Effector memory CD8-positive, alpha-beta T cell (primary cell): ENCODE data around the gene CFAP54.

Experiments used
- ATAC-seq: fragments of 150-1000 bp; cut with Tn5 transposase; replicated peaks from 2 replicates; pipeline ENCODE4 v1.10.0; 2021; ENCODE audit warnings: mild to moderate bottlenecking, moderate library complexity
- DNase-seq, 3 experiments: peaks; one replicate each; pipeline ENCODE4 v3.0.0; 2021
- H3K27ac Mint-ChIP-seq, 2 donors: one replicate each; pipeline ENCODE4 v1.8.0; 2022; ENCODE audit warnings: mild to moderate bottlenecking in 2 of 2, mixed read lengths in 2 of 2, moderate library complexity in 2 of 2
- H3K27me3 Mint-ChIP-seq, 2 donors: one replicate each; pipeline ENCODE4 v1.8.0; 2022; ENCODE audit warnings: mixed read lengths in 2 of 2
- H3K36me3 Mint-ChIP-seq: one replicate; pipeline ENCODE4 v1.8.0; 2022; ENCODE audit warnings: mild to moderate bottlenecking, moderate library complexity, mixed read lengths; ENCODE audit not compliant: insufficient read depth
- H3K4me1 Mint-ChIP-seq, 2 donors: one replicate each; pipeline ENCODE4 v1.8.0; 2022; ENCODE audit warnings: low read depth in 2 of 2, mixed read lengths in 2 of 2
- H3K4me3 Mint-ChIP-seq, 2 donors: one replicate each; pipeline ENCODE4 v1.8.0; 2022; ENCODE audit warnings: mild to moderate bottlenecking in 2 of 2, mixed read lengths in 2 of 2, moderate library complexity in 2 of 2
- H3K9me3 Mint-ChIP-seq, 2 donors: one replicate each; pipeline ENCODE4 v1.8.0; 2022; ENCODE audit warnings: mixed read lengths in 2 of 2

The CFAP54 gene

DNA sequence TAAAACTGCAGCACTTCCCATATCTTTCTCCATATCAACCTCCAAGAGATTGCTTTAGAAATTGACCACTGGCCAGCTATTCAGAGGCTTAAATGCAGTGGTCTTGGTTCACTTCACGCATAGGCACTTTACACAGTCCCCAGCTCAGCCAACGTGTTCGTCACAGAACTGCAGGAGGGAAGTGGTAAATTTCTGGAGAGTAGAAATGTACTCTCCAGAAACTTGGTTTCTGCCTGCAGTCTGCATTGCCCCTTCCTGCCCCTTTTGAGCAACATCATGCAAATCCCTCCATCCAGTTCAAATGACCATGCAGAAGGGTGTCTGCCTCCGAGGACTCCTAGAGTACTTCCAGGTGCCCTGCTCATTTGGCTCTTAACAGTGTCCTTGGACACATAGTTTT, 375.0 kb downstream of the CFAP54 start:
- no peaks in the 10 kb centered on the region for H3K4me1 Mint-ChIP-seq
- H3K9me3 Mint-ChIP-seq: no peaks in the 10 kb centered on the region
- no peaks in the 10 kb centered on the region for H3K36me3 Mint-ChIP-seq
- no peak for DNase-seq
- no peak overlapping the region for H3K27ac Mint-ChIP-seq
- H3K4me3 Mint-ChIP-seq: no peak overlapping the region
- no peak for ATAC-seq
- H3K27me3 Mint-ChIP-seq: peaks cover 49 to 55% of the 10 kb centered on the region in 2 donors

GRCh38 chr12:96866801-96867590, 377.6 kb downstream of the CFAP54 start:
- DNase-seq (no peak), ATAC-seq (no peak)
- Mint-ChIP-seq H3K36me3 (no peaks in the 10 kb centered on the region), H3K27ac (no peak overlapping the region), H3K9me3 (no peaks in the 10 kb centered on the region), H3K4me3 (no peak overlapping the region), H3K4me1 (no peaks in the 10 kb centered on the region), H3K27me3 (peaks cover 44 to 46% of the 10 kb centered on the region in 2 donors)

DNA sequence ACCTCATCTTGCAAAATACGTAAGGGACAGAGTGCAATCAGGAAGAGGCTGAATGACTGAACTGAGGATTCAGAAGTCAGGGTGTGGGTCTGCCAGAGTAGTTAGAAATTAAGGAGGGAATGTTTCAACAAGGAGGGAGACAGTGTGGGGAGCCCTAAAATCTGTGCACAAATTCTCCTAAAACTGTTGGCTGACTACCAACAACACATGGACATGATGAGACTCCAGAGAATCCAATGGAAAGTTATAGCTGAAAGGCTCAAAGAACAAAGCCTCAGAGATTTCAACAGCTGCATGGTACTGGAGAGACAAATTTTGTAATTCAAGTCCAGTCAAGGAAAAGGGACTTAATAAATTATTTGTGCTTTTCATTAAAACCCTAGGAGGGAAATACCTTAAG, 381.6 kb downstream of the CFAP54 start:
- Mint-ChIP-seq H3K27ac (no peak overlapping the region), H3K4me1 (no peaks in the 10 kb centered on the region), H3K4me3 (no peak overlapping the region), H3K36me3 (no peaks in the 10 kb centered on the region), H3K27me3 (peaks cover 26 to 41% of the 10 kb centered on the region in 2 donors), H3K9me3 (no peaks in the 10 kb centered on the region)
- no peak for ATAC-seq
- DNase-seq: no peak

GRCh38 chr12:96872961-96873360, 383.6 kb downstream of the CFAP54 start:
- peaks cover 24 to 48% of the 10 kb centered on the region in 2 donors for H3K27me3 Mint-ChIP-seq
- H3K36me3 Mint-ChIP-seq: no peaks in the 10 kb centered on the region
- DNase-seq: no peak
- no peak overlapping the region for H3K27ac Mint-ChIP-seq
- ATAC-seq: no peak
- no peak overlapping the region for H3K4me3 Mint-ChIP-seq
- H3K9me3 Mint-ChIP-seq: no peaks in the 10 kb centered on the region
- H3K4me1 Mint-ChIP-seq: no peaks in the 10 kb centered on the region

GRCh38 chr12:96874211-96874610, 384.8 kb downstream of the CFAP54 start:
- Mint-ChIP-seq H3K4me3 (no peak overlapping the region), H3K9me3 (no peaks in the 10 kb centered on the region), H3K36me3 (no peaks in the 10 kb centered on the region), H3K27me3 (peaks cover 28 to 46% of the 10 kb centered on the region in 2 donors), H3K27ac (no peak overlapping the region), H3K4me1 (no peaks in the 10 kb centered on the region)
- DNase-seq: no peak
- no peak for ATAC-seq

GRCh38 chr12:96876966-96877365, 387.6 kb downstream of the CFAP54 start:
- Mint-ChIP-seq H3K4me3 (no peak overlapping the region), H3K27ac (no peak overlapping the region), H3K36me3 (no peaks in the 10 kb centered on the region), H3K27me3 (peaks cover 36 to 47% of the 10 kb centered on the region in 2 donors), H3K4me1 (no peaks in the 10 kb centered on the region), H3K9me3 (no peaks in the 10 kb centered on the region)
- no peak for DNase-seq
- no peak for ATAC-seq

GRCh38 chr12:96878704-96879103, 389.3 kb downstream of the CFAP54 start:
- ATAC-seq: no peak
- Mint-ChIP-seq H3K9me3 (no peaks in the 10 kb centered on the region), H3K36me3 (no peaks in the 10 kb centered on the region), H3K27me3 (peaks cover 36 to 47% of the 10 kb centered on the region in 2 donors), H3K4me3 (no peak overlapping the region), H3K4me1 (no peaks in the 10 kb centered on the region), H3K27ac (no peak overlapping the region)
- no peak for DNase-seq

- Mint-ChIP-seq H3K4me1 (no peaks in the 10 kb centered on the region), H3K4me3 (no peak overlapping the region), H3K9me3 (no peaks in the 10 kb centered on the region), H3K36me3 (no peaks in the 10 kb centered on the region), H3K27me3 (peaks cover 36 to 47% of the 10 kb centered on the region in 2 donors), H3K27ac (no peak overlapping the region)
- ATAC-seq: no peak
- DNase-seq: no peak
Measured at GRCh38 chr12:96879301-96879700, 389.9 kb downstream of the CFAP54 start.

DNA sequence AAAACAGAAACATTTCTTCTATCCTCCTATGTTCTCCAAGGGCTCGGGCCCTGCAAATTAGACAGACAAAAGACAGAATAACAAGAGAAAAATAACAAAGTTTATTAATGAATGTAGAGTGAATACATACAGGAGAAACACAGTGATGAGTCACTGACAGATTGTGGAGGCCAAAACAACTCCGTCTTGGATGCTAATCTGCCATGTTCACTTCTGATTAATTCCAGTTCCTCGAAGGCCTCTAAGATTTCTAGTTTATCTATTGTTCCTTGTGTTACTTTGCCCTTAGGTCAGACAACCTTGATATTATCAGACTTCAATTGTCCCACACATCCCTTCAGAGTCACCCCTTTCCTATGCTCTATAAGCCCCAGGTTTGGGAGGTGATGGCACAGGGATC, 390.8 kb downstream of the CFAP54 start:
- ATAC-seq (no peak), DNase-seq (no peak)
- Mint-ChIP-seq H3K27me3 (peaks cover 31 to 41% of the 10 kb centered on the region in 2 donors), H3K9me3 (no peaks in the 10 kb centered on the region), H3K4me3 (no peak overlapping the region), H3K4me1 (no peaks in the 10 kb centered on the region), H3K27ac (no peak overlapping the region), H3K36me3 (no peaks in the 10 kb centered on the region)

- Mint-ChIP-seq H3K36me3 (no peaks in the 10 kb centered on the region), H3K27me3 (peaks cover 25 to 28% of the 10 kb centered on the region in 2 donors), H3K4me1 (no peaks in the 10 kb centered on the region), H3K27ac (no peak overlapping the region), H3K9me3 (no peaks in the 10 kb centered on the region), H3K4me3 (no peak overlapping the region)
- no peak for DNase-seq
- ATAC-seq: no peak
Measured at GRCh38 chr12:96881608-96882007, 392.2 kb downstream of the CFAP54 start.

- no peak overlapping the region for H3K4me3 Mint-ChIP-seq
- no peak overlapping the region for H3K27ac Mint-ChIP-seq
- H3K36me3 Mint-ChIP-seq: no peaks in the 10 kb centered on the region
- H3K27me3 Mint-ChIP-seq: peaks cover 17 to 19% of the 10 kb centered on the region in 2 donors
- H3K9me3 Mint-ChIP-seq: no peaks in the 10 kb centered on the region
- DNase-seq (no peak), ATAC-seq (no peak)
- H3K4me1 Mint-ChIP-seq: no peaks in the 10 kb centered on the region
Measured at GRCh38 chr12:96882862-96883261, 393.5 kb downstream of the CFAP54 start.

DNA sequence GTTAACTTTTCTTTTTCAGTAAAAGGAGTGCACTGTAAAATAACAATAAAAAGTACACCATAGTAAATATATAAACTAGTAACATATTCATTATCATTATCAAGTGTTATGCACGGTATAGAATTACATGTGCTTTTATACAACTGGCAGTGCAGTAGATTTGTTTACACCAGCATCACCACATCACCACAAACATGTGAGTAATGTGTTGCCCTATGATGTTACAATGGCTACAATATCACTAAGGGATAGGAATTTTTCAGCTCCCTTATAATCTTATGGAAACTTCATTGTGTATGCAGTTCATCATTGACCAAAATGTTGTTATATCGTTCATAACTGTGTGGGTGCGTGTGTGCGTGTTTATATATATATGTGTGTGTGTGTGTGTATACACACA, 394.2 kb downstream of the CFAP54 start:
- H3K9me3 Mint-ChIP-seq: no peaks in the 10 kb centered on the region
- ATAC-seq: no peak

DNA sequence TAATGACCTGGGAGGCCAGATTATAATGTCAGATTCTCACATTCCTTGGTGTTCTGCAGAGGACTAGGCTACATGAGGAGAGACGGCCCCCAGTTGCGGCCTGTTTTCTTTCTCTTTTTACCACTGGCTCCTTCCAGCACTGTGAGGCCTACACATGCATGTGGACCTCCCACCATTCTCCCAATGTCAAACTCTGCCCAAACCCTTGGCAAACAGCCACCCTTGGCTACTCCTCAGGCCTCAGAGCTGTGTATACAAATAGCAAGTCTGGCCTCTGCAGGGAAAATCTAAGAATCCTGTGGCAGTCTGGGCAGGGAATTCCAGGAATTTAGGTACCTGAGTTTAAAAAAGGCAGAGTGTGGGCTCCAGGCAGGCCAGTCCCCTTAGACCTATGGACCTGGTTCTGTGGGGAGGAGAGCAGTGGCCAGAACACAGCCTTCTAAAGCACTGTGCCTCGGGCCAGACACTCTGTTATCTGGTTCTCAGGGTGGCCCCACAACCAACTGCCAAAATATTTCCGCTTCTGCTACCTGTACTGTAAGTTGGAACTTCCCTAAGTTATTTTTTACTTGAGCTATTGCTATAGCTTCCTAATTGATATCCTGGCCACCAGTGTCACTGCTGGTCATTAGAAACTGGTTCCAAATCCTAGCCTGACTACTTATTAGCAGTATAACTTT, 397.8 kb downstream of the CFAP54 start:
- Mint-ChIP-seq H3K36me3 (no peaks in the 10 kb centered on the region), H3K4me1 (no peaks in the 10 kb centered on the region), H3K27me3 (peaks cover 12 to 23% of the 10 kb centered on the region in 2 donors), H3K4me3 (no peak overlapping the region), H3K9me3 (no peaks in the 10 kb centered on the region), H3K27ac (no peak overlapping the region)
- no peak for ATAC-seq
- DNase-seq: no peak

More for the DNA sequence above, 394.2 kb downstream of the CFAP54 start:
- H3K4me1 Mint-ChIP-seq: no peaks in the 10 kb centered on the region
- H3K27ac Mint-ChIP-seq: no peak overlapping the region
- H3K36me3 Mint-ChIP-seq: no peaks in the 10 kb centered on the region
- peaks cover 10 to 12% of the 10 kb centered on the region in 2 donors for H3K27me3 Mint-ChIP-seq
- no peak for DNase-seq
- no peak overlapping the region for H3K4me3 Mint-ChIP-seq

DNA sequence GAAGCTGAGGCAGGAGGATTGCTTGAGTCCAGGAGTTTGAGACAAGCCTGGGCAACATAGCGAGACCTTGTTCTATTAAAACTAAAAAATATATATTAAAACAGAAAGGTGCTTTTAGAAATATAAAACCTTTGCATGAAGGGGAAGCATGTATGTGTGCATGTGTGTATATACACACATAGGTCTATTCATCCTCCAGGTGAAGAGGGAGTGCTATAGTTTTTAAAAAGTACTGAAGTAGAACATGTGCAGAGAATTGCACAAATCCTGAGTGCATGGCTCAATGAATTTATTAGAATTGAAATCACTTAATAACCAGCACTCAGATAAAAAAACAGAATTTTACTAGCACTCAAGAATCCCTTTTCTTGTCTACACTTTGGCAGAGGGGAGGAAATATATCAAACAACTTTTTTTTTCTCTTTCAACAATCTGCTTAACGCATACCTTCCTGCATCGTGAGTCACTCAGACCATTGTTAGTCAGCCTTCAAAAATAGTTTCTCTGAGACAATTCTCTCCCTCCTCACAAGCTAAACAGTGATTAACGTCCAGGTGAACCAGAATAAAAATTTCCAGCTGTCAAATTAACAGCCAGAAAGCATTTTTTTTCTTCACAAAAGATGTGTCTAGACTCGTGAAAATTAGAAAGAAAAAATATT, 400.0 kb downstream of the CFAP54 start:
- DNase-seq (no peak), ATAC-seq (no peak)

More for the DNA sequence above, 400.0 kb downstream of the CFAP54 start:
- Mint-ChIP-seq H3K27me3 (peaks cover 29 to 41% of the 10 kb centered on the region in 2 donors), H3K4me1 (no peaks in the 10 kb centered on the region), H3K36me3 (no peaks in the 10 kb centered on the region), H3K9me3 (no peaks in the 10 kb centered on the region), H3K4me3 (no peak overlapping the region), H3K27ac (no peak overlapping the region)
